Measurements from ENCODE around the gene SETD7. TPM values are rescaled to one million over a fixed set of nuclear protein-coding genes. Genes with fewer than 3 reads are reported as not detected.

Gene SETD7
- total RNA-seq, 2 experiments from 2014 or later: 23.1 to 23.5 TPM

- intact Hi-C loops (cut with DNase I, micrococcal nuclease): no loop called here
- no peaks in the 10 kb centered on the region for H3K27me3 ChIP-seq (ENCODE audit: control insufficient read depth in 1 of 2, insufficient read depth in 2 of 2, low read length in 2 of 2)
- no peaks in the 10 kb centered on the region for H3K4me1 ChIP-seq (ENCODE audit: insufficient read depth, low read length)
- DNase-seq: peak in 2 of 14 experiments; percentile 10 to 20
- no peak overlapping the region for H3K4me3 ChIP-seq (ENCODE audit: low read length)
- H3K4me1 Mint-ChIP-seq (ENCODE audit: low read depth): no peaks in the 10 kb centered on the region
- CTCF ChIA-PET: interaction anchor here (1.3 kb wide), 1 partner anchor 93 kb away, joined by 3 read pairs; no protein-coding TSS in a partner anchor
- no peak overlapping the region for H3K4me3 Mint-ChIP-seq
- no peaks in the 10 kb centered on the region for H3K9me3 ChIP-seq (ENCODE audit: control insufficient read depth in 1 of 2, insufficient read depth in 1 of 2, low read length in 2 of 2)
- peaks cover 32% of the 10 kb centered on the region for H3K36me3 ChIP-seq (ENCODE audit: insufficient read depth, low read length)
- no peak for ATAC-seq (ENCODE audit: poor library complexity)
- TF ChIP-seq CTCF (IDR thresholded peaks at IDR 0.05): no peak
- H3K36me3 Mint-ChIP-seq (ENCODE audit: low read depth): peaks cover 30% of the 10 kb centered on the region
- POLR2A ChIA-PET: interaction anchor here (1.2 kb wide), 1 partner anchor 56 kb away, joined by 3 read pairs; the partner anchor contains the start of gene RAB33B
- H3K27ac ChIP-seq (ENCODE audit: low read depth in 1 of 2, low read length in 2 of 2): no peak overlapping the region
- H3K27me3 Mint-ChIP-seq: no peaks in the 10 kb centered on the region
- no peak overlapping the region for H3K27ac Mint-ChIP-seq
- H3K9me3 Mint-ChIP-seq: no peaks in the 10 kb centered on the region
Measured at GRCh38 chr4:139509727-139510410, 46.1 kb downstream of the SETD7 start.

- H3K36me3 Mint-ChIP-seq (ENCODE audit: low read depth): peaks cover 25% of the 10 kb centered on the region
- POLR2A ChIA-PET: interaction anchor here (1.2 kb wide), 1 partner anchor 55 kb away, joined by 3 read pairs; the partner anchor contains the start of gene RAB33B
- intact Hi-C loops (cut with DNase I, micrococcal nuclease): no loop called here
Measured at GRCh38 chr4:139508581-139509237, 47.3 kb downstream of the SETD7 start.

GRCh38 chr4:139506774-139507173 is 49.2 kb downstream of the SETD7 start:
- H3K4me1 ChIP-seq (ENCODE audit: insufficient read depth, low read length): no peaks in the 10 kb centered on the region
- Mint-ChIP-seq H3K27me3 (no peaks in the 10 kb centered on the region), H3K4me1 (ENCODE audit: low read depth) (no peaks in the 10 kb centered on the region), H3K36me3 (ENCODE audit: low read depth) (peaks cover 20% of the 10 kb centered on the region), H3K27ac (no peak overlapping the region), H3K4me3 (no peak overlapping the region), H3K9me3 (no peaks in the 10 kb centered on the region)
- H3K27me3 ChIP-seq (ENCODE audit: control insufficient read depth in 1 of 2, insufficient read depth in 2 of 2, low read length in 2 of 2): no peaks in the 10 kb centered on the region
- H3K27ac ChIP-seq (ENCODE audit: low read depth in 1 of 2, low read length in 2 of 2): no peak overlapping the region
- no peak overlapping the region for H3K4me3 ChIP-seq (ENCODE audit: low read length)
- TF ChIP-seq CTCF (IDR thresholded peaks at IDR 0.05): no peak
- H3K36me3 ChIP-seq (ENCODE audit: insufficient read depth, low read length): peaks cover 20% of the 10 kb centered on the region
- no peaks in the 10 kb centered on the region for H3K9me3 ChIP-seq (ENCODE audit: control insufficient read depth in 1 of 2, insufficient read depth in 1 of 2, low read length in 2 of 2)
- ChIA-PET CTCF (no interaction called here), POLR2A (no interaction called here)
- DNase-seq (no peak), ATAC-seq (ENCODE audit: poor library complexity) (no peak)
- intact Hi-C loops (cut with DNase I, micrococcal nuclease): no loop called here

More at GRCh38 chr4:139508581-139509237, 47.3 kb downstream of the SETD7 start:
- Mint-ChIP-seq H3K4me3 (no peak overlapping the region), H3K27ac (no peak overlapping the region), H3K27me3 (no peaks in the 10 kb centered on the region), H3K9me3 (no peaks in the 10 kb centered on the region), H3K4me1 (ENCODE audit: low read depth) (no peaks in the 10 kb centered on the region)
- no peaks in the 10 kb centered on the region for H3K27me3 ChIP-seq (ENCODE audit: control insufficient read depth in 1 of 2, insufficient read depth in 2 of 2, low read length in 2 of 2)
- H3K4me1 ChIP-seq (ENCODE audit: insufficient read depth, low read length): no peaks in the 10 kb centered on the region
- no peaks in the 10 kb centered on the region for H3K9me3 ChIP-seq (ENCODE audit: control insufficient read depth in 1 of 2, insufficient read depth in 1 of 2, low read length in 2 of 2)
- DNase-seq (no peak), ATAC-seq (ENCODE audit: poor library complexity) (no peak)
- H3K4me3 ChIP-seq (ENCODE audit: low read length): no peak overlapping the region
- peaks cover 29% of the 10 kb centered on the region for H3K36me3 ChIP-seq (ENCODE audit: insufficient read depth, low read length)
- H3K27ac ChIP-seq (ENCODE audit: low read depth in 1 of 2, low read length in 2 of 2): no peak overlapping the region
- CTCF ChIA-PET: no interaction called here
- no peak for TF ChIP-seq CTCF (IDR thresholded peaks at IDR 0.05)

Measured in CD4-positive, alpha-beta T cell (primary cell).